Vagina (tissue), 2 donors: Measurements from ENCODE around the gene DPH7. TPM values are rescaled to one million over a fixed set of nuclear protein-coding genes. Genes with fewer than 3 reads are reported as not detected.
A peak's percentile ranks its signal among the peaks of the same experiment; 100 is the strongest.
"Not testable (repeated sequence)": the region's sequence is repeated elsewhere in the genome, so short reads cannot be mapped to it uniquely, and the experiment has no call there.

Experiments used
- DNase-seq, 2 donors: peaks; one replicate each; pipeline ENCODE4 v3.0.0-alpha.2; 2017; ENCODE audit errors: extremely low spot score in 2 of 2
- H3K27ac ChIP-seq: fragments of 200-600 bp; sonication (generic); one replicate; pipeline ENCODE4 v1.5.1; 2019
- H3K27me3 ChIP-seq: fragments of 200-600 bp; sonication (generic); one replicate; pipeline ENCODE4 v1.5.1; 2019
- H3K36me3 ChIP-seq, 2 donors: fragments of 200-600 bp; sonication (generic); one replicate each; pipeline ENCODE4 v1.5.1; 2017 to 2019
- H3K4me1 ChIP-seq: fragments of 200-600 bp; sonication (generic); one replicate; pipeline ENCODE4 v1.5.1; 2019
- H3K4me3 ChIP-seq, 2 donors: fragments of 200-600 bp; sonication (generic); 1 replicate in 1 of 2; 2 replicates in 1 of 2; pipeline ENCODE4 v1.5.1; 2016 to 2019
- H3K9me3 ChIP-seq: fragments of 200-600 bp; sonication (generic); one replicate; pipeline ENCODE4 v1.5.1; 2019
- CTCF ChIP-seq, 3 experiments: fragments of 450-650 bp in 2 of 3; fragments of 200-600 bp in 1 of 3; sonication (generic) in 1 of 3; IDR thresholded peaks; one replicate each; pipeline ENCODE4 v1.5.1; 2017 to 2019; ENCODE audit warnings: antibody characterized with exemption in 3 of 3, mild to moderate bottlenecking in 2 of 3, moderate library complexity in 2 of 3
- POLR2A ChIP-seq, 2 donors: fragments of 450-650 bp; IDR thresholded peaks; one replicate each; pipeline ENCODE4 v1.6.1; 2017; ENCODE audit warnings: antibody characterized with exemption in 2 of 2, mild to moderate bottlenecking in 2 of 2, moderate library complexity in 2 of 2
- POLR2AphosphoS5 ChIP-seq, 2 donors: sonication (generic); formaldehyde crosslinking; IDR thresholded peaks; one replicate each; pipeline ENCODE4 v1.9.0; 2017; ENCODE audit warnings: antibody characterized with exemption in 2 of 2, mild to moderate bottlenecking in 2 of 2, low read depth in 1 of 2; ENCODE audit not compliant: insufficient read depth in 1 of 2
- intact Hi-C: fragments of 100-400 bp; cut with DNase I; formaldehyde crosslinking; loops from one replicate; pipeline ENCODE4 v1.15.1; 2023
- total RNA-seq: library from RNA; depleted of rRNA; stranded (reverse); fragments of >200 nt; gene quantifications from one replicate; pipeline ENCODE4 v1.2.3, GENCODE V29; 2016

The DPH7 gene
- total RNA-seq = 32.9 TPM

GRCh38 chr9:137578518-137579258, at the start of gene DPH7:
Gene DPH7 (minus strand): TSS chr9:137578925. CDS start chr9:137578777, 148 bp downstream.
- H3K27me3 ChIP-seq = no peaks in the 10 kb centered on the region
- H3K4me1 ChIP-seq = peaks cover 38% of the 10 kb centered on the region
- H3K4me3 ChIP-seq = peak within 1 kb of the TSS; percentile 92 to 98
- intact Hi-C loops = no loop called here
- H3K9me3 ChIP-seq = no peaks in the 10 kb centered on the region
- H3K36me3 ChIP-seq = peaks cover 0 to 45% of the 10 kb centered on the region in 2 donors
- peak in 1 of 2 donors; percentile 71 for TF ChIP-seq POLR2AphosphoS5 (IDR thresholded peaks at IDR 0.05; ENCODE audit: insufficient read depth in 1 of 2, low read depth in 1 of 2)
- TF ChIP-seq CTCF (IDR thresholded peaks at IDR 0.05) = peak; percentile 78 to 99 (median 84)
- TF ChIP-seq POLR2A (IDR thresholded peaks at IDR 0.05) = peak in 1 of 2 donors; percentile 42
- DNase-seq = no peak
- peak within 1 kb of the TSS; percentile 60 for H3K27ac ChIP-seq

GRCh38 chr9:137627406-137627805, 48.7 kb upstream of the DPH7 start:
- H3K4me3 ChIP-seq, intact Hi-C loops, H3K27me3 ChIP-seq, H3K36me3 ChIP-seq, H3K27ac ChIP-seq, DNase-seq, H3K9me3 ChIP-seq: not testable (repeated sequence)
- H3K4me1 ChIP-seq = peaks cover 57% of the 10 kb centered on the region

- no peaks in the 10 kb centered on the region for H3K9me3 ChIP-seq
- no peaks in the 10 kb centered on the region for H3K36me3 ChIP-seq
- no peak overlapping the region for H3K4me3 ChIP-seq
- intact Hi-C loops = no loop called here
- H3K27ac ChIP-seq = no peak overlapping the region
- DNase-seq = no peak
- TF ChIP-seq CTCF (IDR thresholded peaks at IDR 0.05) (no peak), POLR2AphosphoS5 (IDR thresholded peaks at IDR 0.05; ENCODE audit: insufficient read depth in 1 of 2, low read depth in 1 of 2) (no peak), POLR2A (IDR thresholded peaks at IDR 0.05) (no peak)
- no peaks in the 10 kb centered on the region for H3K27me3 ChIP-seq
- peaks cover 59% of the 10 kb centered on the region for H3K4me1 ChIP-seq
Measured at GRCh38 chr9:137626464-137626863, 47.7 kb upstream of the DPH7 start.

- H3K4me1 ChIP-seq = peaks cover 58% of the 10 kb centered on the region
- DNase-seq, intact Hi-C loops, H3K27ac ChIP-seq, H3K27me3 ChIP-seq, H3K36me3 ChIP-seq, H3K9me3 ChIP-seq, H3K4me3 ChIP-seq: not testable (repeated sequence)
Measured at GRCh38 chr9:137622211-137622610, 43.5 kb upstream of the DPH7 start.

DNA sequence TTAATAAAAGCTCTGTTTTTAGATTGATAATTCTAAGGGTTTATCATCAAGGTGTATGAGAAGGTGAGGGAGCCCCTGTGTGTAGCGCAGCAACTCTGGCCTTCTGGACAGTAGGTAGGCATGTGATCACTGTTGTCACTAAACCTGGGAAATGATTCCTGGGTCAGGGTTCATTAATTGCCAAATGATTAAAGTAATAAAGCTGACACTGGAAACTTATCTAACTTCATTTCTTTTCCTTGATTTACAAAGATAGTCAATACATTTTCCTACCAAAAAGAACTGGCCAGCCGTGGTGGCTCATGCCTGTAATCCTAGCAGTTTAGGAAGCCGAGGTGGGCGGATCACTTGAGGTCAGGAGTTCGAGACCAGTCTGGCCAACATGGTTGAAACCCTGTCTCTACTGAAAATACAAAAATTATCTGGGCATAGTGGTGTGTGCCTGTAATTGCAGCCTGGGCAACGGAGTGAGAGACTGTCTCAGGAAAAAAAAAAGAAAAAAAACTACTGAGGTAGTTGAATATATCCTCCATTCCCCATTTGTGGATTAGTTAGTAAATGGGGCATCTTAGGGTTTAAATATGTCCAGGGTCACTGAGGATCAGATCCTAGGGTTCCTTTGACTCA, 42.5 kb upstream of the DPH7 start:
- Histone ChIP-seq H3K27me3 (no peaks in the 10 kb centered on the region), H3K9me3 (no peaks in the 10 kb centered on the region), H3K27ac (no peak overlapping the region), H3K4me1 (peaks cover 67% of the 10 kb centered on the region), H3K36me3 (no peaks in the 10 kb centered on the region), H3K4me3 (no peak overlapping the region)
- TF ChIP-seq CTCF (IDR thresholded peaks at IDR 0.05) (no peak), POLR2AphosphoS5 (IDR thresholded peaks at IDR 0.05; ENCODE audit: insufficient read depth in 1 of 2, low read depth in 1 of 2) (no peak), POLR2A (IDR thresholded peaks at IDR 0.05) (no peak)
- no peak for DNase-seq
- intact Hi-C loops = no loop called here

DNA sequence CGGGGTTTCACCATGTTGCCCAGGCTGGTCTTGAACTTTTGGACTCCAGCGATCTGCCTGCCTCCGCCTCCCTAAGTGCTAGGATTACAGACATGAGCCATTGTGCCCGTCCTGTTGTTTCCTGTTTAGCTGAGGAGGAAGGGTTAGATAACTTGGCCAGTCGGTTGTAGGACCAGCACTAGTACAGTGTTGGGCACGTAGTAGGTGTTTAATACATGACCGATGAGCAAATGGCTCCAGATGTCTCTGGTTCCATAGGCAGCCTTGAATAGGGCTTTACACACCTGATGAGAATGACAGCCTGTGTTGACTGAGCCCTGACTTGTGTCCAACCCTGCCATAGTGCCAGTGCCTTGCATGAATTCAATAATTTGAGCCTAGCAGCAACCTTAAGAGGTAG, 41.9 kb upstream of the DPH7 start:
- intact Hi-C loops = loop anchor here (1.0 kb wide), 1 partner anchor 30 kb away; the partner anchor contains the start of gene ZMYND19
- no peak for TF ChIP-seq POLR2A (IDR thresholded peaks at IDR 0.05)
- TF ChIP-seq POLR2AphosphoS5 (IDR thresholded peaks at IDR 0.05; ENCODE audit: insufficient read depth in 1 of 2, low read depth in 1 of 2) = no peak
- TF ChIP-seq CTCF (IDR thresholded peaks at IDR 0.05) = no peak
- DNase-seq = no peak
- Histone ChIP-seq H3K9me3 (no peaks in the 10 kb centered on the region), H3K27ac (no peak overlapping the region), H3K4me3 (peak overlapping the region in 1 of 2 donors; percentile 11), H3K4me1 (peaks cover 62% of the 10 kb centered on the region), H3K27me3 (no peaks in the 10 kb centered on the region), H3K36me3 (peaks cover 0 to 5% of the 10 kb centered on the region in 2 donors)
